Glomerular visceral epithelial cell (primary cell): ENCODE data around the gene STAM.
"Not testable (repeated sequence)": the region's sequence is repeated elsewhere in the genome, so short reads cannot be mapped to it uniquely, and the experiment has no call there.

Source experiments
- DNase-seq: peaks from one replicate; pipeline ENCODE4 v3.0.0-alpha.2; 2016; ENCODE audit errors: extremely low spot score

The STAM gene

GRCh38 chr10:17675638-17676037 is 31.7 kb downstream of the STAM start:
- DNase-seq: no peak

- DNase-seq: no peak
Observed at GRCh38 chr10:17676919-17677318, 33.0 kb downstream of the STAM start.

GRCh38 chr10:17682236-17682946 is 38.4 kb downstream of the STAM start:
- no peak for DNase-seq

- DNase-seq: no peak
Observed at GRCh38 chr10:17683541-17683940, 39.6 kb downstream of the STAM start.

- DNase-seq: no peak
Observed at GRCh38 chr10:17684537-17684936, 40.6 kb downstream of the STAM start.

GRCh38 chr10:17685233-17685840 is 41.4 kb downstream of the STAM start:
- no peak for DNase-seq

GRCh38 chr10:17687117-17687831 is 43.3 kb downstream of the STAM start:
- DNase-seq: no peak

- no peak for DNase-seq
Observed at GRCh38 chr10:17689137-17689536, 45.2 kb downstream of the STAM start.

GRCh38 chr10:17693009-17693408 is 49.1 kb downstream of the STAM start:
- DNase-seq: no peak

- DNase-seq: no peak
Observed at GRCh38 chr10:17698696-17699095, 54.7 kb downstream of the STAM start.

GRCh38 chr10:17701301-17701700 is 57.4 kb downstream of the STAM start:
- DNase-seq: no peak

GRCh38 chr10:17703706-17704105 is 59.8 kb downstream of the STAM start:
- DNase-seq: no peak

- no peak for DNase-seq
Observed at GRCh38 chr10:17708821-17709220, 64.9 kb downstream of the STAM start.

GRCh38 chr10:17709492-17709891 is 65.5 kb downstream of the STAM start:
- no peak for DNase-seq

- no peak for DNase-seq
Observed at GRCh38 chr10:17710181-17710580, 66.2 kb downstream of the STAM start.

GRCh38 chr10:17712053-17712452 is 68.1 kb downstream of the STAM start:
- no peak for DNase-seq

GRCh38 chr10:17712717-17713471 is 68.9 kb downstream of the STAM start:
- DNase-seq: no peak

- no peak for DNase-seq
Observed at GRCh38 chr10:17713758-17714157, 69.8 kb downstream of the STAM start.

- DNase-seq: no peak
Observed at GRCh38 chr10:17716161-17716560, 72.2 kb downstream of the STAM start.

- not testable (repeated sequence) for DNase-seq
Observed at GRCh38 chr10:17722317-17723014, 78.5 kb downstream of the STAM start.

GRCh38 chr10:17725703-17726102 is 81.8 kb downstream of the STAM start:
- no peak for DNase-seq

GRCh38 chr10:17729630-17730029 is 85.7 kb downstream of the STAM start:
- no peak for DNase-seq
